T-helper 2 cell treated with Interferon-gamma antibody and Interleukin-4, amounts not matched to agents 5 μg/mL and 100 μg/mL, for 36 hours (primary cell): ENCODE data around the gene AGT.
"Not testable (repeated sequence)": the region's sequence is repeated elsewhere in the genome, so short reads cannot be mapped to it uniquely, and the experiment has no call there.

ENCODE experiments used
- DNase-seq: peaks from one replicate; pipeline ENCODE4 v3.0.0; 2021; ENCODE audit warnings: low spot score
- H3K27ac Mint-ChIP-seq: one replicate; pipeline ENCODE4 v1.8.0; 2021; ENCODE audit warnings: mild to moderate bottlenecking, mixed read lengths
- H3K27me3 Mint-ChIP-seq: one replicate; pipeline ENCODE4 v1.8.0; 2021; ENCODE audit warnings: low read depth, mixed read lengths
- H3K36me3 Mint-ChIP-seq: one replicate; pipeline ENCODE4 v1.8.0; 2021; ENCODE audit warnings: low read depth, mixed read lengths
- H3K4me1 Mint-ChIP-seq: one replicate; pipeline ENCODE4 v1.8.0; 2021; ENCODE audit warnings: low read depth, mixed read lengths
- H3K4me3 Mint-ChIP-seq: one replicate; pipeline ENCODE4 v1.8.0; 2022; ENCODE audit warnings: mild to moderate bottlenecking, moderate library complexity, mixed read lengths
- H3K9me3 Mint-ChIP-seq: one replicate; pipeline ENCODE4 v1.8.0; 2021; ENCODE audit warnings: mixed read lengths

AGT gene

GRCh38 chr1:230725256-230726012 lies 11.5 kb upstream of the AGT start:
- Mint-ChIP-seq H3K4me1 (no peaks in the 10 kb centered on the region), H3K9me3 (no peaks in the 10 kb centered on the region), H3K4me3 (no peak overlapping the region), H3K27me3 (peaks cover 9% of the 10 kb centered on the region), H3K36me3 (no peaks in the 10 kb centered on the region), H3K27ac (no peak overlapping the region)
- DNase-seq = no peak

DNA sequence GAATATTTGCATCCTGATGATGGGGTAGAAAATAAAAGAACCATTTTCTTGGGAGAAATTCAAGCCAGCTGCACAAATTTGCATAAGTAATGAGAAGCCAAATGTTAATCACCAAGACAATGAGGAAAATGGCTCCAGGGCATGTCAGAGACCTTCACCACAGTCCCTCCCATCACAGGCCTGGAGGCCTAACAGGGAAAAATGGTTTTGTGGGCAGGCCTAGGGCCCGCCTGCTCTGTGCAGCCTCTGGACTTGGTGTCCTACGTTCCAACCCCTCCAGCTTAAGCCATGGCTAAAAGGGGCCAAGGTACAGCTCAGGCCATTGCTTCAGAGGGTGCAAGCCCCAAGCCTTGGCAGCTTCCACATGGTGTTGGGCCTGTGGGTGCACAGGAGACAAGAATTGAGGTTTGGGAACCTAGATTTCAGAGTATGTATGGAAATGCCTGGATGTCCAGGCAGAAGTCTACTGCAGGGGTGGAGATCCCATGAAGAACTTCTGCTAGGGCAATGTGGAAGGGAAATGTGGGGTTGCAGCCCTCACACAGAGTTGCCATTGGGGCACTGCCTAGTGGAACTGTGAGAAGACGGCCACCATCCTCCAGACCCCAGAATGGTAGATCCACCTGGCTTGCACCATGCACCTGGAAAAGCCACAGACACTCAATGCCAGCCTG lies 8.1 kb upstream of the AGT start:
- H3K27me3 Mint-ChIP-seq, H3K4me3 Mint-ChIP-seq, H3K27ac Mint-ChIP-seq, H3K4me1 Mint-ChIP-seq, DNase-seq, H3K36me3 Mint-ChIP-seq, H3K9me3 Mint-ChIP-seq: not testable (repeated sequence)

DNA sequence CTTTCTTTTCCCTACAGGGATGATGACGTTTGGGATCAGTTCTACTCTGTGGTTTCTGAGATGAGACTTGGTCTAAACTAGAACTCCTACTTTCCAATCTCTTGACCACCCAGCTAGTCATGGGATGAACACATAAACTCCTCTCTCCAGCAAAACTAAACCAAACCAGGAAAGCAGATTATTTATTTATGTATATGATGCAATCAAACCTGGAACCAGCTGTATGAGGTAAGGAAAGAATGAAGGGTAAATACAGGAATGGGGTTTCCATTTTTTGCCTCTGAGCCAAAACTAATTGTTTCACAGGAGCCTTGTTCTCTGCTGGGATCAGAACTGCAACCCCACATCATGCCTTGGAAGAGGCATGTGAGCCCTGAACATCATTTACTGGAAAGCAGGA lies 3.3 kb upstream of the AGT start:
- Mint-ChIP-seq H3K4me1 (no peaks in the 10 kb centered on the region), H3K27ac (no peak overlapping the region), H3K36me3 (no peaks in the 10 kb centered on the region), H3K9me3 (peaks cover 4% of the 10 kb centered on the region), H3K4me3 (no peak overlapping the region), H3K27me3 (peaks cover 3% of the 10 kb centered on the region)
- DNase-seq = no peak

GRCh38 chr1:230716453-230716852 lies 2.5 kb upstream of the AGT start:
- H3K27ac Mint-ChIP-seq, H3K27me3 Mint-ChIP-seq, DNase-seq, H3K36me3 Mint-ChIP-seq, H3K4me3 Mint-ChIP-seq, H3K9me3 Mint-ChIP-seq, H3K4me1 Mint-ChIP-seq: not testable (repeated sequence)

DNA sequence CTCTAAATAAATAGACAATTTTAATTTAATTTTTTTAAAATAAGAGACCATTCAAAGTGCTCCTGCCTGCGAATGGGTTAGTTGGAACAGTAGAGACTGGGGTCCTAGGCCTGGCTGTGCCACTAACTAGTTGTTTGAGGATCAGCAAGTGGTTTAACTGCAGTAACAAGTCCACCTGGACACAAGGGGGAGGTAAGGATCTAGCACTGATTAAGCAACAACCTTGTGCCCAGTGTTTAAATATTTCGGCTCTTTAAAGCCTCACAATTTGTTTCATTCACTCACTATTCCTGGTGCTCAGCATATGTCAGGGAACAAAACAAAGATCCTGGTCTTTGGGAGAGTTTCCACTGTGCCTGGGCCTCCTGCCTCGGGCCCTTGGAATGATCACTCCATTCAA lies 1.6 kb upstream of the AGT start:
- no peak for DNase-seq
- no peak overlapping the region for H3K27ac Mint-ChIP-seq
- H3K4me3 Mint-ChIP-seq = no peak overlapping the region
- H3K4me1 Mint-ChIP-seq = no peaks in the 10 kb centered on the region
- H3K27me3 Mint-ChIP-seq = peaks cover 3% of the 10 kb centered on the region
- peaks cover 4% of the 10 kb centered on the region for H3K9me3 Mint-ChIP-seq
- H3K36me3 Mint-ChIP-seq = no peaks in the 10 kb centered on the region

GRCh38 chr1:230713547-230713914 lies 391 bp downstream of the AGT start:
- Mint-ChIP-seq H3K27ac (no peak overlapping the region), H3K9me3 (peaks cover 4% of the 10 kb centered on the region), H3K4me1 (no peaks in the 10 kb centered on the region), H3K36me3 (no peaks in the 10 kb centered on the region), H3K27me3 (peaks cover 3% of the 10 kb centered on the region), H3K4me3 (no peak overlapping the region)
- DNase-seq = no peak

DNA sequence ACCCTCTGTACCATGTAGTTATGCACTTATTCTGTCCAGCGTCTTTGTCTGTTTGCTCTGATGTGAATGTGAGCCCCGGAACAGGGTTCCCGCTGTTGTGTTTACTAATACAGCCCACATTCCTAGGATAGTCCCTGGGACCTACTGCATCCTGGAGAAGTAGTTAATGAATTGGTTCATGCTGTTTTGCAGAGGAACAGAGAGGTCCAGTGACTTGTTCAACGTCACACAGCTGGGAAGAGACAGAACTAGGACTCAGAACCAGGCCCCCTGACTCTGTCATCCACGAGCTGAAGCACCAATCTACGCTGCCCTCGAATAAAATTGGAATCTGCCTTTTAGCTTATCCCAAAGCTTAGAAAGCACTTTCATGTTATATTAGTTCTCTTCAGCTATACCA lies 784 bp downstream of the AGT start:
- H3K9me3 Mint-ChIP-seq = peaks cover 4% of the 10 kb centered on the region
- DNase-seq = no peak
- no peak overlapping the region for H3K27ac Mint-ChIP-seq
- H3K36me3 Mint-ChIP-seq = no peaks in the 10 kb centered on the region
- H3K4me1 Mint-ChIP-seq = no peaks in the 10 kb centered on the region
- H3K27me3 Mint-ChIP-seq = peaks cover 3% of the 10 kb centered on the region
- no peak overlapping the region for H3K4me3 Mint-ChIP-seq

GRCh38 chr1:230712470-230712942 lies 1.4 kb downstream of the AGT start:
- no peaks in the 10 kb centered on the region for H3K4me1 Mint-ChIP-seq
- no peak for DNase-seq
- H3K9me3 Mint-ChIP-seq = peaks cover 4% of the 10 kb centered on the region

DNA sequence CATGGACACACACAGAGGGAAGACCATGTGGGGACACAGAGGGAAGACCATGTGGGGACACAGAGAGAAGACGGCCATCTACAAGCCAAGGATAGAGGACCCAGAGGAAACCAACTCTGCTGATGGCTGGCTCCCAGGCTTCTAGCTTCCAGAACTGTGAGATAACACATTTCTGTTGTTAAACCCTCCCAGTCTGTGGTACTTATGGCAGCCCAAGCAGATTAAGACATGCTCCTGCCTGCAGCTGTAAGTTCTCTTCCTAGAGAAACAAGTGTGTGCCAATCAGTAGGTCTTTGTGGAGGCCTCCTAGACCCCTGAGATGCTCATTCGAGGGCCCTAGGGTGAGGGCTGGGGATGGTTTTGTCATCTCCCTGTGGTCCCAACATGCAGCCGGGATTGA lies 2.7 kb downstream of the AGT start:
- H3K4me3 Mint-ChIP-seq = no peak overlapping the region
- no peaks in the 10 kb centered on the region for H3K36me3 Mint-ChIP-seq
- no peak overlapping the region for H3K27ac Mint-ChIP-seq
- no peaks in the 10 kb centered on the region for H3K9me3 Mint-ChIP-seq
- no peaks in the 10 kb centered on the region for H3K4me1 Mint-ChIP-seq
- H3K27me3 Mint-ChIP-seq = no peaks in the 10 kb centered on the region
- no peak for DNase-seq

More at GRCh38 chr1:230712470-230712942, 1.4 kb downstream of the AGT start:
- H3K4me3 Mint-ChIP-seq = no peak overlapping the region
- H3K27ac Mint-ChIP-seq = no peak overlapping the region
- H3K36me3 Mint-ChIP-seq = no peaks in the 10 kb centered on the region
- H3K27me3 Mint-ChIP-seq = peaks cover 3% of the 10 kb centered on the region

DNA sequence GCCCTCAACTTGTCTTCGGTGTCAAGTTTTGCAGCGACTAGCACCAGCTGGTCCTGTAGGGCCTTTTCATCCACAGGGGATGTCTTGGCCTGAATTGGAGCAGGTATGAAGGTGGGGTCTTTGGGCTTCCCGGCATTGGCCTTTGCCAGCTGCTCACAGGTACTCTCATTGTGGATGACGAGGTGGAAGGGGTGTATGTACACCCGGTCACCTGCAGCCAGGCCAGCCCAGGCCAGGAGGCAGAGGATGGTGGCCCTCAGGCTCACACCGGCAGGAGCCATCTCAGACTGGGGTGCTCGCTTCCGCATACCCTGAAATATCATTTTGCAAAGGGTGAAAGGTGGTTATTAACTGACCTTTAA lies 3.4 kb downstream of the AGT start:
- Mint-ChIP-seq H3K4me1 (no peaks in the 10 kb centered on the region), H3K4me3 (no peak overlapping the region), H3K9me3 (no peaks in the 10 kb centered on the region), H3K27me3 (no peaks in the 10 kb centered on the region), H3K36me3 (no peaks in the 10 kb centered on the region), H3K27ac (no peak overlapping the region)
- DNase-seq = no peak

DNA sequence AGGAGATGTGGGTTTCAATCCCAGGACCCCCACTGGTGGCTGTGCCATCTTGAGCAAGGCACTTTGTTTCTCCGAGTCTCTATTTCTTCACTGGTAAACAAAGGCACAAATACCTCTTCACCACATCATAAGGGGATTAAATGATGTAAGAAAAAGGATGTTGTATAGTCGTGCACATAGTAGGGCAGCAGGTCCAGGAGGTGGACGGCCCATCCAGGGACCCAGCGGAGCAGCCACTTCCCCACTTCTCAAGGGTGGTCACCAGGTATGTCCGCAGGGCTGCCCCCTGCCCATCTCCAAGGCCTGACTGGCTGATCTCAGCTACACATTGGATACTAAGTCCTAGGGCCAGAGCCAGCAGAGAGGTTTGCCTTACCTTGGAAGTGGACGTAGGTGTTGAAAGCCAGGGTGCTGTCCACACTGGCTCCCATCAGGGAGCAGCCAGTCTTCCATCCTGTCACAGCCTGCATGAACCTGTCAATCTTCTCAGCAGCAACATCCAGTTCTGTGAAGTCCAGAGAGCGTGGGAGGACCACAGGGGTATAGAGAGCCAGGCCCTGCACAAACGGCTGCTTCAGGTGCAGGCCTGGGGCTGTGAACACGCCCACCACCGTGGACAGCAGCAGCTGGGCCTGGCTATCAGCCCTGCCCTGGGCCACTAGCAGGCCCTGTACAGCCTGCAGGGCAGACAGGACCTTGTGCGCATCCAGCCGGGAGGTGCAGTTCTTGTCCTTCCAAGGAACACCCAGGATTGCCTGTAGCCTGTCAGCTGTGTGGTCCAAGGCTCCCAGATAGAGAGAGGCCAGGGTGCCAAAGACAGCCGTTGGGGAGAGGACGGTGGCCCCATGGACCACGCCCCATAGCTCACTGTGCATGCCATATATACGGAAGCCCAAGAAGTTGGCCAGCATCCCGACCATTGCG lies 4.0 kb downstream of the AGT start:
- Mint-ChIP-seq H3K4me1 (no peaks in the 10 kb centered on the region), H3K27me3 (no peaks in the 10 kb centered on the region), H3K4me3 (no peak overlapping the region), H3K9me3 (no peaks in the 10 kb centered on the region), H3K36me3 (no peaks in the 10 kb centered on the region), H3K27ac (no peak overlapping the region)
- no peak for DNase-seq

- H3K27ac Mint-ChIP-seq = no peak overlapping the region
- no peaks in the 10 kb centered on the region for H3K4me1 Mint-ChIP-seq
- DNase-seq = no peak
- H3K4me3 Mint-ChIP-seq = no peak overlapping the region
- H3K36me3 Mint-ChIP-seq = no peaks in the 10 kb centered on the region
- H3K27me3 Mint-ChIP-seq = no peaks in the 10 kb centered on the region
- no peaks in the 10 kb centered on the region for H3K9me3 Mint-ChIP-seq
Observed at GRCh38 chr1:230708631-230709580, 5.0 kb downstream of the AGT start.
